PFSK-1 (cell line): ENCODE results near the gene ONECUT2.

ENCODE experiments used
- FOXP2 ChIP-seq: optimal IDR thresholded peaks from 2 replicates; pipeline ENCODE3; 2011; ENCODE audit warnings: borderline replicate concordance, control low read depth, inconsistent platforms; ENCODE audit not compliant: insufficient read depth; ENCODE audit errors: extremely low read length, extremely low read depth
- POLR2AphosphoS5 ChIP-seq: IDR thresholded peaks from 2 replicates; pipeline ENCODE4 v1.6.1; 2012; ENCODE audit warnings: low read depth, mild to moderate bottlenecking, control low read depth, low read length, moderate library complexity
- SIN3A ChIP-seq: IDR thresholded peaks from 2 replicates; pipeline ENCODE4 v1.6.1; 2012; ENCODE audit warnings: mild to moderate bottlenecking, low read length, moderate library complexity, borderline replicate concordance; ENCODE audit not compliant: insufficient read depth
- TAF1 ChIP-seq: IDR thresholded peaks from 2 replicates; pipeline ENCODE4 v1.6.1; 2012; ENCODE audit warnings: low read length, control low read depth, borderline replicate concordance; ENCODE audit not compliant: insufficient read depth
- TF ChIP-seq, protein P1 (sequence below), 2 experiments: IDR thresholded peaks; 2 replicates each; pipeline versions ENCODE4 v1.6.1 to v1.8.0; 2011 to 2012; ENCODE audit warnings: low read depth in 2 of 2, low read length in 2 of 2, control low read depth in 1 of 2, inconsistent platforms in 1 of 2, mild to moderate bottlenecking in 1 of 2, moderate library complexity in 1 of 2; ENCODE audit not compliant: insufficient read depth in 1 of 2

Gene ONECUT2

DNA sequence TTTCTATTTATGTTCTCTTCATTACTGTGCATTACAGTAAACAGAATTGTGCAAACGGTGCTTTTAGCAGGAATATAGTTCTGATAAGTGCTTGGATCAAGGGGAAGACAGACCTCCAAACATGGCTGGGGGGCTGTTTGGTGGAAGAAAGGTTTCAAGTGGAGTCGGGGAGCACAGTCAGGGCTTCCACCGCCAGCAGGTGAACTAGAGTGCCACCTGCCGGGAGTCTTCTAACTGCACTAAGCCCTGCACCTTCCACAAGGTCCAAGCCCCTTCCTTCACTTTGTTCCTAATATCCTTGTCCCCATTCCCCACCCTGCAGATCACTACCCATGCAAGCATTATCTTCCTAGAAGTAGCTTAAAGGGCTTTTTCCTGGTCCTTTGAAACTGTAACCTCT is 11.1 kb downstream of the ONECUT2 start:
- TF ChIP-seq POLR2AphosphoS5 = no peak
- TF ChIP-seq, protein P1, sequence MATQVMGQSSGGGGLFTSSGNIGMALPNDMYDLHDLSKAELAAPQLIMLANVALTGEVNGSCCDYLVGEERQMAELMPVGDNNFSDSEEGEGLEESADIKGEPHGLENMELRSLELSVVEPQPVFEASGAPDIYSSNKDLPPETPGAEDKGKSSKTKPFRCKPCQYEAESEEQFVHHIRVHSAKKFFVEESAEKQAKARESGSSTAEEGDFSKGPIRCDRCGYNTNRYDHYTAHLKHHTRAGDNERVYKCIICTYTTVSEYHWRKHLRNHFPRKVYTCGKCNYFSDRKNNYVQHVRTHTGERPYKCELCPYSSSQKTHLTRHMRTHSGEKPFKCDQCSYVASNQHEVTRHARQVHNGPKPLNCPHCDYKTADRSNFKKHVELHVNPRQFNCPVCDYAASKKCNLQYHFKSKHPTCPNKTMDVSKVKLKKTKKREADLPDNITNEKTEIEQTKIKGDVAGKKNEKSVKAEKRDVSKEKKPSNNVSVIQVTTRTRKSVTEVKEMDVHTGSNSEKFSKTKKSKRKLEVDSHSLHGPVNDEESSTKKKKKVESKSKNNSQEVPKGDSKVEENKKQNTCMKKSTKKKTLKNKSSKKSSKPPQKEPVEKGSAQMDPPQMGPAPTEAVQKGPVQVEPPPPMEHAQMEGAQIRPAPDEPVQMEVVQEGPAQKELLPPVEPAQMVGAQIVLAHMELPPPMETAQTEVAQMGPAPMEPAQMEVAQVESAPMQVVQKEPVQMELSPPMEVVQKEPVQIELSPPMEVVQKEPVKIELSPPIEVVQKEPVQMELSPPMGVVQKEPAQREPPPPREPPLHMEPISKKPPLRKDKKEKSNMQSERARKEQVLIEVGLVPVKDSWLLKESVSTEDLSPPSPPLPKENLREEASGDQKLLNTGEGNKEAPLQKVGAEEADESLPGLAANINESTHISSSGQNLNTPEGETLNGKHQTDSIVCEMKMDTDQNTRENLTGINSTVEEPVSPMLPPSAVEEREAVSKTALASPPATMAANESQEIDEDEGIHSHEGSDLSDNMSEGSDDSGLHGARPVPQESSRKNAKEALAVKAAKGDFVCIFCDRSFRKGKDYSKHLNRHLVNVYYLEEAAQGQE (IDR thresholded peaks at IDR 0.05; ENCODE audit: insufficient read depth in 1 of 2, low read depth in 2 of 2, low read length in 2 of 2) = peak; percentile 63 to 68; a peak in 3 of 4 replicates

DNA sequence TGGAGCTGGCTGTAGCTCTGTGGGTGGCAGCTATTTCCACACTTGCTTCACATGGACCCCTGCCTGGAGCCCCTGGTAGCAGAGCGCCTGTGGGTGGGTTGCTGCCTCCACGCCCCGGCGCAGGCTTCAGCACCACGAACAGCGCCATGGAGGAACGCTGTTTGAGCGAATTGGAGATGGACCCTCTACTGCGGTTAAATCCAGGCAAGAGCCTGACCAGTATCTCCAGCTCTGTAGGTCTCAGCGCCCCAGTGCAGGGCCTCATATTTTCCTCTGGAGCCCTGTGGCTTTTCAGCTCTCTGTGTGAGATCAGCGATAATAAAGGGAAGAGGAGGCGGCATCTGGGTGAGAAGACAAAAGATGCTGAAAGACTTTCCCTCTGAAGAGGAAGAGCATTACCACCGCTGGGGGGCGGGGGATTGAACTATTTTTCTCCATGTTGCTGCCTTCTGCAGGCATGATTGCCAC is 12.0 kb downstream of the ONECUT2 start:
- TF ChIP-seq FOXP2 (no peak), POLR2AphosphoS5 (no peak), TAF1 (no peak), SIN3A (peak; percentile 56; the same call in 1 of the 2 replicates)
- TF ChIP-seq, protein P1 (IDR thresholded peaks at IDR 0.05; ENCODE audit: insufficient read depth in 1 of 2, low read depth in 2 of 2, low read length in 2 of 2) = peak; percentile 94 to 97

DNA sequence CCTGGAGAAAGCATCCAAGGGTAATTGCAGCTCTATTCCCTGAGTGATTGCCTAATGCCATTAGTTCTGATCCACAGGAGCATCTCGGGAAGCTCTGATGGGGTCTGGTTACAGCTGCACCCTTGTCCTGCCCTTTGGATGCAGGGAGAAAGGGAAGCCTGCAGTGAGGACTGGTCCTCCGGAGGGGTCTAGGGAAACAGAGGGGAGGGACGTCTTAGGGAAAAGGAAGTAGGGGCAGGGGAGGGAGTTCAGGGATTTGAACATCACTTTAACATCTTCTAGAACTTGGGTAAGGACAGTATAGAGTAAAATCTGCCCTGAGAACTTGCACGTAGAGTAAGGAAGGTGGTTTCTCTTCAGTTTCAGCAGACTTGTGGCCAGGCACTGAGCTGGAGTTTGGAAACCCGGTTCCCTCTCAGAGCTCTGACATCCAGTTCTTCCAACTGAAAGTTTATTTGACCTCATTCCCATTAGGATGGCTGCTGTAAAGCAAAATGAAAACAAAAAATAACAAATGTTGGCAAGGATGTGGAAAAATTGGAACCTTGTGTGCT is 20.5 kb downstream of the ONECUT2 start:
- TF ChIP-seq, protein P1 (IDR thresholded peaks at IDR 0.05; ENCODE audit: insufficient read depth in 1 of 2, low read depth in 2 of 2, low read length in 2 of 2) = no peak

DNA sequence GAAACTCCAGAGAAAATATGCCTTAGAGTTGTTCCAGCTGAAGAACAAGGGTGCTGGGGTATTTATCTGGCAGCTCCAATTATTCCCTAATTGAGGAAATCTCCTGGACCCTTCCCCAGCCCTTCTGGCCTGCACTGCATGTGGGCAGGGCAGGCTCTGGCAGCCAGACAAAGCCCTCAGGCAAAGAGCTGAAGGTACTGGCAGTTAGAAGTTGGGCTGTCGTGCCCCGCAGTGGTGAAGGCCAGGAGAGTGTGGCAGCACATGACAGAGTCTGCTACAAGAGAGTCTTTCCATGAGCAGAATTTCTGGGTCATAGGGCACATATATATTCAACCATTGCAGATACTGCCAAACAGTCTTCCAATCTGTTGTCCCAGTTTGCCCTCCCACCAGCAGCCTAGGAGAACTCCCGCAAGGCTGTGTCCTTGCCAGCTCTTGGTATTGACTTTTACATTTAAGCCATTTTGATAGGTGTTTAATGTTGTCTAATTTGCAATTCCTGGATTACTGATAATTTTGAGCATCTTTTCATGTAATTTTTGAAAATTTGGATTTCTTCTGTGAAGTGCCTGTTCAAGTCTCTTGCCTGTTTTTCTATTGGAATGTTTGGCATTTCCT is 26.6 kb downstream of the ONECUT2 start:
- TF ChIP-seq SIN3A (no peak), FOXP2 (no peak)

DNA sequence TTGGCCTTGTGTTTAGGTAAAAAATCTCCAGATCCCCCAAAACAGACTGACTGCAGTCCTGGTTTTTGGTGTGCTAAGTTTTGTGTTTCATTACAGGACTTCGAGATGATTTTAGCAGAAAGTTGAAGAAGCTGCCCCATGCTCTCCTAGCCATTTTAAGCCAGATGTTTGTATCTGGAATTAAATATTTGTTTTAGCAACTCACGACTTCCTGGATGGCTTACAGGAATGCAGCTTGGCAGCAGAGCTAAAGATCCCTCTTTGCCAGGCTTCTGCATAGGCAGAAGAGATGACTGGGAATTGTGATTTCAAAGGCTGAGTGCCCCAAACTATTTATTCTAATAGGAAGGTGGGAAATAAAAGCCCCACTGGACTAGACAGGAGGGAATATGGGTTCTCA is 31.1 kb downstream of the ONECUT2 start:
- TF ChIP-seq POLR2AphosphoS5 (no peak), FOXP2 (no peak), SIN3A (no peak), TAF1 (no peak)
- TF ChIP-seq, protein P1 (IDR thresholded peaks at IDR 0.05; ENCODE audit: insufficient read depth in 1 of 2, low read depth in 2 of 2, low read length in 2 of 2) = no peak
